Astrocyte (in vitro differentiated cells and primary cell): ENCODE data around the gene RAVER1. TPM values are rescaled to one million over a fixed set of nuclear protein-coding genes. Genes with fewer than 3 reads are reported as not detected.

ENCODE experiments used
- DNase-seq: peaks from one replicate; pipeline ENCODE4 v3.0.0-alpha.2; 2010; ENCODE audit warnings: low read depth
- FAIRE-seq: peaks from 2 replicates; lab custom pipeline; 2011; peaks lifted over from hg19 to GRCh38; lab: Jason Lieb, UNC
- H2AFZ ChIP-seq: 2 replicates; pipeline ENCODE4 v1.6.0; 2012; ENCODE audit warnings: low read depth, low read length, inconsistent platforms
- H3K27ac ChIP-seq: 2 replicates; pipeline ENCODE4 v1.5.1; 2011; ENCODE audit warnings: low read depth, low read length, inconsistent platforms
- H3K27me3 ChIP-seq: 2 replicates; pipeline ENCODE4 v1.6.0; 2011; ENCODE audit warnings: low read length, inconsistent platforms; ENCODE audit not compliant: insufficient read depth
- H3K36me3 ChIP-seq: 2 replicates; pipeline ENCODE4 v1.5.1; 2011; ENCODE audit warnings: low read length, inconsistent platforms; ENCODE audit not compliant: insufficient read depth
- H3K4me1 ChIP-seq: 2 replicates; pipeline ENCODE4 v1.5.1; 2011; ENCODE audit warnings: low read length, inconsistent platforms; ENCODE audit not compliant: insufficient read depth
- H3K4me2 ChIP-seq: 2 replicates; pipeline ENCODE4 v1.6.0; 2012; ENCODE audit warnings: low read length, inconsistent platforms
- H3K4me3 ChIP-seq: 2 replicates; pipeline ENCODE4 v1.5.1; 2011; ENCODE audit warnings: low read depth, mild to moderate bottlenecking, low read length, inconsistent platforms; ENCODE audit not compliant: insufficient read depth
- H3K79me2 ChIP-seq: 2 replicates; pipeline ENCODE4 v1.6.0; 2012; ENCODE audit warnings: mild to moderate bottlenecking, low read length, inconsistent platforms; ENCODE audit not compliant: insufficient read depth
- H3K9ac ChIP-seq: 2 replicates; pipeline ENCODE4 v1.6.0; 2012; ENCODE audit warnings: mild to moderate bottlenecking, low read length, inconsistent platforms
- H3K9me3 ChIP-seq: 2 replicates; pipeline ENCODE4 v1.5.1; 2012; ENCODE audit warnings: low read depth, mild to moderate bottlenecking, low read length, inconsistent platforms; ENCODE audit not compliant: insufficient read depth
- H4K20me1 ChIP-seq: 2 replicates; pipeline ENCODE4 v1.6.0; 2012; ENCODE audit warnings: low read length, inconsistent platforms; ENCODE audit not compliant: insufficient read depth
- H3K27ac Mint-ChIP-seq: one replicate; pipeline ENCODE4 v1.8.0; 2021; ENCODE audit warnings: mild to moderate bottlenecking, mixed read lengths; ENCODE audit not compliant: unreplicated experiment
- H3K27me3 Mint-ChIP-seq: one replicate; pipeline ENCODE4 v1.8.0; 2021; ENCODE audit warnings: low read depth, mixed read lengths; ENCODE audit not compliant: unreplicated experiment
- H3K36me3 Mint-ChIP-seq: one replicate; pipeline ENCODE4 v1.8.0; 2021; ENCODE audit warnings: low read depth, mixed read lengths; ENCODE audit not compliant: unreplicated experiment
- H3K4me1 Mint-ChIP-seq: one replicate; pipeline ENCODE4 v1.8.0; 2021; ENCODE audit warnings: low read depth, mixed read lengths; ENCODE audit not compliant: unreplicated experiment
- H3K4me3 Mint-ChIP-seq: one replicate; pipeline ENCODE4 v1.8.0; 2021; ENCODE audit warnings: mild to moderate bottlenecking, moderate library complexity, mixed read lengths; ENCODE audit not compliant: unreplicated experiment
- H3K9me3 Mint-ChIP-seq: one replicate; pipeline ENCODE4 v1.8.0; 2021; ENCODE audit warnings: mild to moderate bottlenecking, mixed read lengths; ENCODE audit not compliant: unreplicated experiment
- EZH2 ChIP-seq: IDR thresholded peaks from 2 replicates; pipeline ENCODE4 v1.6.1; 2012; ENCODE audit warnings: mild to moderate bottlenecking, low read length, inconsistent platforms; ENCODE audit not compliant: insufficient read depth
- total RNA-seq: library from RNA; stranded (reverse); gene quantifications from 2 replicates; pipeline ENCODE4 v1.2.1, GENCODE V29; 2021
- TF ChIP-seq, protein P1 (sequence below): IDR thresholded peaks from 2 replicates; pipeline ENCODE4 v1.5.1; 2011; ENCODE audit warnings: low read depth, mild to moderate bottlenecking, inconsistent platforms, low read length, moderate library complexity; ENCODE audit not compliant: insufficient read depth

The RAVER1 gene
- total RNA-seq, 1 donor from 2014 or later = 29.6 TPM

DNA sequence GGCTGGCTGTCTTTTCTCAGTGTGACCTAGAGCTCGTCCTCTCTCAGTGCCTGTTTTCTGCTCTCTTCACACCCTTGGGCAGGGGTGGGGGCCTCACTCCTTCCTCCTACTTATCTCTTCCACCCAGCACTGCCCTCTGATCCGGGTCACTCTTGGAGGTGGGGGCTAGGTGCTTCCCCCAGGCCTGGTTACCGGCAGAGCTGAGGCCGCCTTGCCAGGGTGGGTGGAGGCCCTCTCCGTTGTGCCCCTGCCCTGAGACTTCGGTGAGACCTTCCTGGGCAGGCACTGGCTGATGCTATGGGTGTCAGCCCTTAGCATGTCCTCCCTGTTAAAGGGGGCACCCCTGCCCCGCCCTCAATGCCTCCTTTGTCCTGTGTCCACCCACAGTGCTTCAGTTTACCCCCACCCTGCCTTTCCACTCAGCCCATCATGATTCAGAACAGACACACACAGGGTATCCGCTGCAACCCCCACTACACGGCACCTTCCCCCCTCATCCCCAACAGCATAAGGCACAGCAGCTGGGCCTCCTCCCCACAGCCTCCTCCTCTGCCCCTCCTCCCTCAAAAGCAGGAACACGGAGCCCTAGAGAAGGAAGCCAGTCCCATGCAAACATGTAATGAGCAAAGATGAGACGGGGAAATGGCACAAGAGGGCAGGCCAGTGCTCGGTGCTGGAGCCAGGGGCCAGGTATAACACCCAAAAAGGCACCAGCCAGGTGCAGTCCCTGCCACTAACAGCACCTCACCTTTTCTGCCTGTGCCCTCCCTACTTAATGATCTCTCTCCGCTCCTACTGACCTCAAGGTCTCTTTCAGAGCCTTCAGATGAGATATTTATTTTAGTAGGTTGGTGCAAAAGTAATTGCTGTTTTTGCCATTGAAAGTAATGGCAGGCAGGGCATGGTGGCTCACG, 33.5 kb downstream of the RAVER1 start:
- FAIRE-seq (no peak), DNase-seq (no peak)
- Histone ChIP-seq H3K36me3 (no peaks in the 10 kb centered on the region), H3K27ac (no peak overlapping the region), H2AFZ (no peak overlapping the region), H4K20me1 (no peaks in the 10 kb centered on the region), H3K79me2 (no peaks in the 10 kb centered on the region), H3K9me3 (peaks cover 4% of the 10 kb centered on the region), H3K4me3 (no peak overlapping the region), H3K9ac (no peak overlapping the region), H3K4me2 (no peak overlapping the region), H3K4me1 (peaks cover 10% of the 10 kb centered on the region), H3K27me3 (peaks cover 15% of the 10 kb centered on the region)
- H3K4me1 Mint-ChIP-seq = peaks cover 4% of the 10 kb centered on the region
- peaks cover 29% of the 10 kb centered on the region for H3K27me3 Mint-ChIP-seq
- H3K27ac Mint-ChIP-seq = no peak overlapping the region
- H3K36me3 Mint-ChIP-seq = peaks cover 5% of the 10 kb centered on the region
- no peak overlapping the region for H3K4me3 Mint-ChIP-seq
- H3K9me3 Mint-ChIP-seq = peaks cover 7% of the 10 kb centered on the region
- TF ChIP-seq, protein P1, sequence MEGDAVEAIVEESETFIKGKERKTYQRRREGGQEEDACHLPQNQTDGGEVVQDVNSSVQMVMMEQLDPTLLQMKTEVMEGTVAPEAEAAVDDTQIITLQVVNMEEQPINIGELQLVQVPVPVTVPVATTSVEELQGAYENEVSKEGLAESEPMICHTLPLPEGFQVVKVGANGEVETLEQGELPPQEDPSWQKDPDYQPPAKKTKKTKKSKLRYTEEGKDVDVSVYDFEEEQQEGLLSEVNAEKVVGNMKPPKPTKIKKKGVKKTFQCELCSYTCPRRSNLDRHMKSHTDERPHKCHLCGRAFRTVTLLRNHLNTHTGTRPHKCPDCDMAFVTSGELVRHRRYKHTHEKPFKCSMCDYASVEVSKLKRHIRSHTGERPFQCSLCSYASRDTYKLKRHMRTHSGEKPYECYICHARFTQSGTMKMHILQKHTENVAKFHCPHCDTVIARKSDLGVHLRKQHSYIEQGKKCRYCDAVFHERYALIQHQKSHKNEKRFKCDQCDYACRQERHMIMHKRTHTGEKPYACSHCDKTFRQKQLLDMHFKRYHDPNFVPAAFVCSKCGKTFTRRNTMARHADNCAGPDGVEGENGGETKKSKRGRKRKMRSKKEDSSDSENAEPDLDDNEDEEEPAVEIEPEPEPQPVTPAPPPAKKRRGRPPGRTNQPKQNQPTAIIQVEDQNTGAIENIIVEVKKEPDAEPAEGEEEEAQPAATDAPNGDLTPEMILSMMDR = no peak
- TF ChIP-seq EZH2 = no peak

DNA sequence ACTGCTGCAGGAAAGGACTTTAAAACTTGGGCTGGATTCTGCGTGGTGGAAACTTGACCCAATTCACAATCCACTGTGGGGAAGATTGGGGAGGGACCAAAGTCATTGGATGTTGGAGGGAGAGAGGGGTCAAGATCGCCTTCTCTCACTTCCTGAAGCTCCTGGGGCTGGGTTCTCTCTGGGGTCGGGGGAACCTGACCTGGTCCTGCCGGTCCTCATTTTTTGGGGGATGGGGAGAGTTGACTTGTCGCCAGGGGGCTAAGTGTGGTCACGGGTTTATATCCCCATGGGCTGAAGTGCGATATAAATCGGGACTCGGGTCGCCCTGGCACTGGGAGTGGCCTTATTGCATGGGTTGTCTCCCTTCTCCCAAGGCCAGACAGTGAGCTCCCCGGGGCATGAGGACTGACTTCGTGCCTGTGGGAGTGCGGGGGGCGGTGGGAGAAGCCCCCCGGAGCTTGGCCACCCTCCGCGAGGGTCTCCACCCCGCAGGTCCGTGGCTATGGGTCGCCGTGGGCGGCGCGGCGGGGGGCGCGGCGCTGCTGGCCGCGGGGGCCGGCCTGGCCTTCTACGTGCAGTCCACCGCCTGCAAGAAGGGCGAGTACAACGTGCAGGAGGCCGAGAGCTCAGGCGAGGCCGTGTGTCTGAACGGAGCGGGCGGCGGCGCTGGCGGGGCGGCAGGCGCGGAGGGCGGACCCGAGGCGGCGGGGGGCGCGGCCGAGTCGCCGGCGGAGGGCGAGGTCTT, 37.3 kb downstream of the RAVER1 start:
- no peak for DNase-seq
- Histone ChIP-seq H3K27ac (no peak overlapping the region), H3K4me2 (peak overlapping the region; percentile 63), H3K4me1 (peaks cover 20% of the 10 kb centered on the region), H3K9me3 (peaks cover 11% of the 10 kb centered on the region), H3K27me3 (peaks cover 50% of the 10 kb centered on the region), H3K79me2 (no peaks in the 10 kb centered on the region), H3K4me3 (no peak overlapping the region), H3K36me3 (no peaks in the 10 kb centered on the region), H4K20me1 (peaks cover 8% of the 10 kb centered on the region), H3K9ac (no peak overlapping the region), H2AFZ (peak overlapping the region; percentile 26)
- H3K27me3 Mint-ChIP-seq = peaks cover 51% of the 10 kb centered on the region
- no peak for FAIRE-seq
- H3K27ac Mint-ChIP-seq = no peak overlapping the region
- H3K4me3 Mint-ChIP-seq = no peak overlapping the region
- no peaks in the 10 kb centered on the region for H3K4me1 Mint-ChIP-seq
- peaks cover 21% of the 10 kb centered on the region for H3K9me3 Mint-ChIP-seq
- peaks cover 2% of the 10 kb centered on the region for H3K36me3 Mint-ChIP-seq
- TF ChIP-seq, protein P1 = no peak
- TF ChIP-seq EZH2 = peak; percentile 65
